GM12891 (cell line): ENCODE measurements around the gene OPN4.

Source experiments
- PAX5 ChIP-seq: IDR thresholded peaks from 2 replicates; pipeline ENCODE4 v1.6.1; 2011; ENCODE audit warnings: low read length, moderate library complexity, mild to moderate bottlenecking; ENCODE audit not compliant: insufficient read depth, severe bottlenecking
- POLR2A ChIP-seq: IDR thresholded peaks from 2 replicates; pipeline ENCODE4 v1.6.1; 2011; ENCODE audit warnings: low read depth, low read length, control low read depth
- POLR2AphosphoS5 ChIP-seq: IDR thresholded peaks from 2 replicates; pipeline ENCODE4 v1.6.1; 2011; ENCODE audit warnings: low read depth, low read length, control low read depth
- POU2F2 ChIP-seq: IDR thresholded peaks from 2 replicates; pipeline ENCODE4 v1.6.1; 2011; ENCODE audit warnings: low read depth, mild to moderate bottlenecking, control low read depth, low read length, moderate library complexity
- SPI1 ChIP-seq: IDR thresholded peaks from 2 replicates; pipeline ENCODE4 v1.6.1; 2011; ENCODE audit warnings: low read depth, low read length, control low read depth
- TAF1 ChIP-seq: IDR thresholded peaks from 2 replicates; pipeline ENCODE4 v1.6.1; 2011; ENCODE audit warnings: low read depth, low read length, control low read depth

- TF ChIP-seq POLR2A = no peak
- no peak for TF ChIP-seq POLR2AphosphoS5
- no peak for TF ChIP-seq SPI1
- TF ChIP-seq TAF1 = no peak
- no peak for TF ChIP-seq POU2F2
- no peak for TF ChIP-seq PAX5
These were observed 41.3 kb upstream of the OPN4 start for GRCh38 chr10:86613096-86613495.
